Activated CD4-positive, alpha-beta T cell treated with anti-CD3 and anti-CD28 coated beads, Interleukin-2, amount 10 ng/mL, durations not matched to agents 24 days and 14 days (primary cell): Measurements from ENCODE around the gene IRF5. TPM values are rescaled to one million over a fixed set of nuclear protein-coding genes. Genes with fewer than 3 reads are reported as not detected.

Experiments used
- DNase-seq: peaks from one replicate; pipeline ENCODE4 v3.0.0; 2022
- H3K27ac Mint-ChIP-seq: one replicate; pipeline ENCODE4 v1.8.0; 2022; ENCODE audit warnings: mild to moderate bottlenecking, mixed read lengths
- H3K27me3 Mint-ChIP-seq: one replicate; pipeline ENCODE4 v1.8.0; 2022; ENCODE audit warnings: mixed read lengths
- H3K36me3 Mint-ChIP-seq: one replicate; pipeline ENCODE4 v1.8.0; 2022; ENCODE audit warnings: low read depth, mild to moderate bottlenecking, mixed read lengths
- H3K4me1 Mint-ChIP-seq: one replicate; pipeline ENCODE4 v1.8.0; 2021; ENCODE audit warnings: mixed read lengths
- H3K4me3 Mint-ChIP-seq: one replicate; pipeline ENCODE4 v1.8.0; 2022; ENCODE audit warnings: mild to moderate bottlenecking, moderate library complexity, mixed read lengths
- H3K9me3 Mint-ChIP-seq: one replicate; pipeline ENCODE4 v1.8.0; 2021; ENCODE audit warnings: mixed read lengths
- intact Hi-C: fragments of 100-400 bp; cut with micrococcal nuclease; formaldehyde crosslinking; loops from one replicate; pipeline ENCODE4 v1.15.1; 2023
- total RNA-seq: library from RNA; stranded (reverse); gene quantifications from 2 replicates; pipeline ENCODE4 v1.2.3, GENCODE V29; 2022

Gene IRF5
- total RNA-seq, 1 donor from 2014 or later = 18.6 TPM

- Mint-ChIP-seq H3K27ac (no peak overlapping the region), H3K4me1 (no peaks in the 10 kb centered on the region), H3K36me3 (no peaks in the 10 kb centered on the region), H3K4me3 (no peak overlapping the region), H3K27me3 (peaks cover 46% of the 10 kb centered on the region), H3K9me3 (no peaks in the 10 kb centered on the region)
- intact Hi-C loops = no loop called here
- no peak for DNase-seq
These were observed 15.8 kb upstream of the IRF5 start for GRCh38 chr7:128921866-128922440.

GRCh38 chr7:128922496-128923410 lies 15.0 kb upstream of the IRF5 start:
- Mint-ChIP-seq H3K27ac (no peak overlapping the region), H3K9me3 (no peaks in the 10 kb centered on the region), H3K4me1 (no peaks in the 10 kb centered on the region), H3K4me3 (no peak overlapping the region), H3K27me3 (peaks cover 42% of the 10 kb centered on the region), H3K36me3 (no peaks in the 10 kb centered on the region)
- intact Hi-C loops = no loop called here
- no peak for DNase-seq

- Mint-ChIP-seq H3K27ac (no peak overlapping the region), H3K9me3 (no peaks in the 10 kb centered on the region), H3K27me3 (peaks cover 37% of the 10 kb centered on the region), H3K4me3 (no peak overlapping the region), H3K4me1 (no peaks in the 10 kb centered on the region), H3K36me3 (no peaks in the 10 kb centered on the region)
- intact Hi-C loops = no loop called here
- no peak for DNase-seq
These were observed 14.3 kb upstream of the IRF5 start for GRCh38 chr7:128923411-128923800.

- no peaks in the 10 kb centered on the region for H3K9me3 Mint-ChIP-seq
- no peak for DNase-seq
- no peaks in the 10 kb centered on the region for H3K36me3 Mint-ChIP-seq
- H3K27ac Mint-ChIP-seq = no peak overlapping the region
- peaks cover 26% of the 10 kb centered on the region for H3K27me3 Mint-ChIP-seq
- no peaks in the 10 kb centered on the region for H3K4me1 Mint-ChIP-seq
- H3K4me3 Mint-ChIP-seq = no peak overlapping the region
- intact Hi-C loops = no loop called here
These were observed 12.8 kb upstream of the IRF5 start for GRCh38 chr7:128924707-128925588.

- H3K27me3 Mint-ChIP-seq = peaks cover 13% of the 10 kb centered on the region
- H3K27ac Mint-ChIP-seq = no peak overlapping the region
- H3K4me3 Mint-ChIP-seq = no peak overlapping the region
- peaks cover under 1% of the 10 kb centered on the region for H3K36me3 Mint-ChIP-seq
- DNase-seq = no peak
- H3K9me3 Mint-ChIP-seq = peaks cover 2% of the 10 kb centered on the region
- H3K4me1 Mint-ChIP-seq = peaks cover 3% of the 10 kb centered on the region
- intact Hi-C loops = no loop called here
These were observed 9.4 kb upstream of the IRF5 start for GRCh38 chr7:128928159-128928813.

GRCh38 chr7:128928882-128929788 lies 8.6 kb upstream of the IRF5 start:
- Mint-ChIP-seq H3K4me1 (peaks cover 8% of the 10 kb centered on the region), H3K36me3 (peaks cover 2% of the 10 kb centered on the region)
- no peak for DNase-seq

GRCh38 chr7:128931190-128931798 lies 6.4 kb upstream of the IRF5 start:
- H3K9me3 Mint-ChIP-seq = peaks cover 5% of the 10 kb centered on the region
- peaks cover 2% of the 10 kb centered on the region for H3K36me3 Mint-ChIP-seq
- H3K4me1 Mint-ChIP-seq = peaks cover 8% of the 10 kb centered on the region
- H3K27ac Mint-ChIP-seq = no peak overlapping the region
- H3K27me3 Mint-ChIP-seq = peaks cover 6% of the 10 kb centered on the region
- intact Hi-C loops = no loop called here
- H3K4me3 Mint-ChIP-seq = no peak overlapping the region
- no peak for DNase-seq

More at GRCh38 chr7:128928882-128929788, 8.6 kb upstream of the IRF5 start:
- Mint-ChIP-seq H3K27me3 (peaks cover 11% of the 10 kb centered on the region), H3K27ac (no peak overlapping the region), H3K4me3 (no peak overlapping the region), H3K9me3 (peaks cover 5% of the 10 kb centered on the region)
- intact Hi-C loops = no loop called here

- intact Hi-C loops = no loop called here
These were observed 5.5 kb upstream of the IRF5 start for GRCh38 chr7:128931965-128932861.

GRCh38 chr7:128932862-128933179 lies 4.9 kb upstream of the IRF5 start:
- Mint-ChIP-seq H3K4me3 (no peak overlapping the region), H3K4me1 (peaks cover 13% of the 10 kb centered on the region), H3K36me3 (peaks cover 6% of the 10 kb centered on the region), H3K27ac (no peak overlapping the region), H3K27me3 (peaks cover 13% of the 10 kb centered on the region), H3K9me3 (peaks cover 5% of the 10 kb centered on the region)
- intact Hi-C loops = no loop called here
- DNase-seq = no peak

More at GRCh38 chr7:128931965-128932861, 5.5 kb upstream of the IRF5 start:
- Mint-ChIP-seq H3K36me3 (peaks cover 5% of the 10 kb centered on the region), H3K27ac (peak overlapping the region; percentile 56), H3K4me3 (no peak overlapping the region), H3K9me3 (peaks cover 5% of the 10 kb centered on the region), H3K27me3 (peaks cover 11% of the 10 kb centered on the region), H3K4me1 (peaks cover 13% of the 10 kb centered on the region)
- no peak for DNase-seq

- intact Hi-C loops = no loop called here
- peaks cover 6% of the 10 kb centered on the region for H3K36me3 Mint-ChIP-seq
- H3K4me3 Mint-ChIP-seq = peak overlapping the region; percentile 79
- H3K4me1 Mint-ChIP-seq = peaks cover 14% of the 10 kb centered on the region
- H3K9me3 Mint-ChIP-seq = peaks cover 5% of the 10 kb centered on the region
- peak; percentile 86 for DNase-seq
- peaks cover 14% of the 10 kb centered on the region for H3K27me3 Mint-ChIP-seq
- H3K27ac Mint-ChIP-seq = peak overlapping the region; percentile 93
These were observed 4.4 kb upstream of the IRF5 start for GRCh38 chr7:128933180-128933891.
